Uterus (tissue), 2 donors: ENCODE results near the gene RSPH6A.

ENCODE experiments used
- POLR2A ChIP-seq, 2 donors: fragments of 450-650 bp; IDR thresholded peaks; one replicate each; pipeline ENCODE4 v1.6.1; 2016; ENCODE audit warnings: antibody characterized with exemption in 2 of 2, mild to moderate bottlenecking in 1 of 2, moderate library complexity in 1 of 2
- TF ChIP-seq, protein P1 (sequence below), 4 experiments: fragments of 200-600 bp in 2 of 4; fragments of 450-650 bp in 2 of 4; sonication (generic) in 2 of 4; IDR thresholded peaks; one replicate each; pipeline ENCODE4 v1.5.1; 2016 to 2019; ENCODE audit warnings: antibody characterized with exemption in 4 of 4, mild to moderate bottlenecking in 2 of 4, moderate library complexity in 1 of 4

DNA sequence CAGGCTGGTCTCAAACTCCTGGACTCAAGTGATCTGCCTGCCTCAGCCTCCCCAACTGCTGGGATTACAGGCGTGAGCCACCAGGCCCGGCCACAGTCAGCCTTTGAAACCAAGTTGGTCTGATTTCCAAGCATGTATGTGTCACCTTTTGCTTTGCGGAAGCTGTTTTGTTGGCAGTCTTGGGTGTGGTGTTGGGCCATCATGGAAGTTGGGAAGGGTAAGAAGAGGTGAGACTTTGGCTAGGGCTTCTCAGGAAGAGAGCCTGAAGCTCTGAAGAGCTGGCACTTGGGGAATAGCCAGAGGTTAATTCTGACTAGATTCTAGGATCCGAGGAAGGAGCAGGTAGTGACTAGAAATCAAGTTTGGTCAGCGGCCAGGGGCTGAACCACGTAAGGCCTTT, 2.8 kb downstream of the RSPH6A start:
- TF ChIP-seq, protein P1, sequence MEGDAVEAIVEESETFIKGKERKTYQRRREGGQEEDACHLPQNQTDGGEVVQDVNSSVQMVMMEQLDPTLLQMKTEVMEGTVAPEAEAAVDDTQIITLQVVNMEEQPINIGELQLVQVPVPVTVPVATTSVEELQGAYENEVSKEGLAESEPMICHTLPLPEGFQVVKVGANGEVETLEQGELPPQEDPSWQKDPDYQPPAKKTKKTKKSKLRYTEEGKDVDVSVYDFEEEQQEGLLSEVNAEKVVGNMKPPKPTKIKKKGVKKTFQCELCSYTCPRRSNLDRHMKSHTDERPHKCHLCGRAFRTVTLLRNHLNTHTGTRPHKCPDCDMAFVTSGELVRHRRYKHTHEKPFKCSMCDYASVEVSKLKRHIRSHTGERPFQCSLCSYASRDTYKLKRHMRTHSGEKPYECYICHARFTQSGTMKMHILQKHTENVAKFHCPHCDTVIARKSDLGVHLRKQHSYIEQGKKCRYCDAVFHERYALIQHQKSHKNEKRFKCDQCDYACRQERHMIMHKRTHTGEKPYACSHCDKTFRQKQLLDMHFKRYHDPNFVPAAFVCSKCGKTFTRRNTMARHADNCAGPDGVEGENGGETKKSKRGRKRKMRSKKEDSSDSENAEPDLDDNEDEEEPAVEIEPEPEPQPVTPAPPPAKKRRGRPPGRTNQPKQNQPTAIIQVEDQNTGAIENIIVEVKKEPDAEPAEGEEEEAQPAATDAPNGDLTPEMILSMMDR (IDR thresholded peaks at IDR 0.05): no peak
- TF ChIP-seq POLR2A (IDR thresholded peaks at IDR 0.05): no peak
